H1 (cell line): Measurements from ENCODE around the gene LCE3D. TPM values are rescaled to one million over a fixed set of nuclear protein-coding genes. Genes with fewer than 3 reads are reported as not detected.

Experiments
- CTCF ChIA-PET: fragments of 300-600 bp; sonication (Branson Sonifier 250); formaldehyde crosslinking; loops from one replicate; lab custom pipeline; 2021; ENCODE audit not compliant: partially characterized antibody; lab: Charles Lee
- POLR2A ChIA-PET: fragments of 300-600 bp; sonication (Branson Sonifier 250); formaldehyde crosslinking; loops from one replicate; lab custom pipeline; 2021; ENCODE audit warnings: inconsistent platforms; ENCODE audit not compliant: partially characterized antibody; lab: Charles Lee
- DNase-seq, 2 experiments: peaks; one replicate each; pipeline versions ENCODE4 v3.0.0 to v3.0.0-alpha.2; 2010 to 2022; ENCODE audit warnings: low spot score in 2 of 2, low read depth in 1 of 2, mixed read lengths in 1 of 2
- FAIRE-seq: peaks from 2 replicates; lab custom pipeline; 2011; peaks lifted over from hg19 to GRCh38; lab: Jason Lieb, UNC
- H2AFZ ChIP-seq: 2 replicates; pipeline ENCODE4 v1.8.1; 2012; ENCODE audit warnings: low read length, inconsistent platforms
- H2AK5ac ChIP-seq: 2 replicates; pipeline ENCODE4 v1.6.1; 2013; ENCODE audit warnings: low read depth, low read length
- H2BK120ac ChIP-seq: replicated peaks from 2 replicates; pipeline ENCODE3; 2013; ENCODE audit warnings: low read depth, low read length, inconsistent platforms
- H2BK12ac ChIP-seq: 2 replicates; pipeline ENCODE4 v1.6.1; 2013; ENCODE audit warnings: low read depth, low read length
- H2BK15ac ChIP-seq: 2 replicates; pipeline ENCODE4 v1.6.1; 2013; ENCODE audit warnings: low read length
- H2BK20ac ChIP-seq: 2 replicates; pipeline ENCODE4 v1.6.1; 2013; ENCODE audit warnings: low read length
- H2BK5ac ChIP-seq: 2 replicates; pipeline ENCODE4 v1.6.1; 2013; ENCODE audit warnings: low read depth, low read length
- H3K14ac ChIP-seq: 2 replicates; pipeline ENCODE4 v1.6.1; 2013; ENCODE audit warnings: inconsistent platforms; ENCODE audit not compliant: insufficient read length
- H3K18ac ChIP-seq: 2 replicates; pipeline ENCODE4 v1.6.1; 2013; ENCODE audit warnings: low read length; ENCODE audit errors: extremely low read depth
- H3K23ac ChIP-seq: 2 replicates; pipeline ENCODE4 v1.6.1; 2013; ENCODE audit warnings: inconsistent platforms; ENCODE audit not compliant: insufficient read length
- H3K23me2 ChIP-seq: 2 replicates; pipeline ENCODE4 v1.6.1; 2013; ENCODE audit warnings: low read depth, low read length
- H3K27ac ChIP-seq: 2 replicates; pipeline ENCODE4 v1.6.1; 2011; ENCODE audit warnings: low read depth, low read length, inconsistent platforms
- H3K27me3 ChIP-seq, 4 experiments: replicated peaks in 1 of 4; 1 replicate in 1 of 4; 2 replicates in 3 of 4; pipeline versions ENCODE4 v1.6.1 to v1.8.1; 2011 to 2013; ENCODE audit warnings: low read length in 3 of 4, mild to moderate bottlenecking in 3 of 4, inconsistent platforms in 2 of 4, mixed read lengths in 2 of 4, moderate library complexity in 1 of 4; ENCODE audit not compliant: control insufficient read depth in 3 of 4, insufficient read depth in 3 of 4; ENCODE audit errors: extremely low read depth in 1 of 4
- H3K36me3 ChIP-seq, 4 experiments: 2 replicates each; pipeline versions ENCODE4 v1.6.1 to v1.8.1; 2011 to 2013; ENCODE audit warnings: mild to moderate bottlenecking in 4 of 4, low read length in 3 of 4, moderate library complexity in 2 of 4, control low read depth in 1 of 4, inconsistent platforms in 1 of 4; ENCODE audit not compliant: insufficient read depth in 4 of 4, control insufficient read depth in 2 of 4
- H3K4ac ChIP-seq: replicated peaks from 2 replicates; pipeline ENCODE3; 2013; ENCODE audit warnings: low read length, low read depth, mixed read lengths, inconsistent platforms; ENCODE audit not compliant: insufficient read length
- H3K4me1 ChIP-seq, 4 experiments: replicated peaks in 1 of 4; 1 replicate in 1 of 4; 2 replicates in 3 of 4; pipeline versions ENCODE4 v1.6.1 to v1.8.1; 2011 to 2013; ENCODE audit warnings: low read length in 3 of 4, inconsistent platforms in 2 of 4, mixed read lengths in 1 of 4; ENCODE audit not compliant: insufficient read depth in 4 of 4, control insufficient read depth in 3 of 4
- H3K4me2 ChIP-seq, 2 experiments: 2 replicates each; pipeline versions ENCODE4 v1.6.1 to v1.8.1; 2011 to 2013; ENCODE audit warnings: low read depth in 2 of 2, low read length in 2 of 2, control low read depth in 1 of 2, inconsistent platforms in 1 of 2, mild to moderate bottlenecking in 1 of 2; ENCODE audit not compliant: insufficient read depth in 1 of 2
- H3K4me3 ChIP-seq, 4 experiments: fragments of 200-600, 300-600 bp in 1 of 4; sonication (generic), shearing (Covaris generic), sonication (Bioruptor Twin) in 1 of 4; 2 replicates each; pipeline versions ENCODE4 v1.5.1 to v1.8.1; 2011 to 2016; ENCODE audit warnings: low read length in 4 of 4, low read depth in 3 of 4, control low read depth in 2 of 4, inconsistent platforms in 2 of 4, mild to moderate bottlenecking in 2 of 4, mixed read lengths in 1 of 4, moderate library complexity in 1 of 4; ENCODE audit not compliant: insufficient read depth in 2 of 4; ENCODE audit errors: extremely low read depth in 1 of 4
- H3K56ac ChIP-seq: replicated peaks from 2 replicates; pipeline ENCODE3; 2013; ENCODE audit warnings: low read depth, mild to moderate bottlenecking, mixed read lengths, low read length, inconsistent platforms; ENCODE audit not compliant: insufficient read length
- H3K79me1 ChIP-seq: 2 replicates; pipeline ENCODE4 v1.6.1; 2013; ENCODE audit warnings: low read depth, low read length, control low read depth
- H3K79me2 ChIP-seq, 2 experiments: 2 replicates each; pipeline versions ENCODE4 v1.6.1 to v1.8.1; 2012 to 2013; ENCODE audit warnings: low read length in 2 of 2, mild to moderate bottlenecking in 2 of 2, inconsistent platforms in 1 of 2; ENCODE audit not compliant: insufficient read depth in 2 of 2, control insufficient read depth in 1 of 2
- H3K9ac ChIP-seq, 4 experiments: replicated peaks in 1 of 4; 1 replicate in 1 of 4; 2 replicates in 3 of 4; pipeline versions ENCODE4 v1.6.1 to v1.8.1; 2011 to 2013; ENCODE audit warnings: low read depth in 3 of 4, low read length in 3 of 4, control low read depth in 2 of 4, mild to moderate bottlenecking in 2 of 4, moderate library complexity in 2 of 4, inconsistent platforms in 1 of 4; ENCODE audit errors: extremely low read depth in 1 of 4
- H3K9me3 ChIP-seq, 2 experiments: 2 replicates each; pipeline versions ENCODE4 v1.6.1 to v1.8.1; 2012 to 2013; ENCODE audit warnings: mild to moderate bottlenecking in 2 of 2, moderate library complexity in 2 of 2, control low read depth in 1 of 2, inconsistent platforms in 1 of 2, low read depth in 1 of 2, low read length in 1 of 2, mixed read lengths in 1 of 2; ENCODE audit not compliant: insufficient read depth in 2 of 2
- H4K20me1 ChIP-seq, 2 experiments: replicated peaks in 1 of 2; 2 replicates each; pipeline versions ENCODE3 to v1.8.1; 2011 to 2013; ENCODE audit warnings: inconsistent platforms in 2 of 2, low read length in 2 of 2, mild to moderate bottlenecking in 1 of 2; ENCODE audit not compliant: insufficient read depth in 2 of 2, control insufficient read depth in 1 of 2
- H4K5ac ChIP-seq: 2 replicates; pipeline ENCODE4 v1.6.1; 2013; ENCODE audit warnings: low read length, low read depth, mixed read lengths, inconsistent platforms; ENCODE audit not compliant: insufficient read length
- H4K8ac ChIP-seq: 2 replicates; pipeline ENCODE4 v1.8.0; 2013; ENCODE audit warnings: mild to moderate bottlenecking, moderate library complexity, low read length, inconsistent platforms; ENCODE audit not compliant: insufficient read depth; ENCODE audit errors: extremely low read depth
- H4K91ac ChIP-seq: replicated peaks from 2 replicates; pipeline ENCODE3; 2013; ENCODE audit warnings: low read length, mixed read lengths, inconsistent platforms; ENCODE audit not compliant: insufficient read length
- KDM4A ChIP-seq: IDR thresholded peaks from one replicate; pipeline ENCODE4 v1.7.1; 2012; ENCODE audit warnings: low read depth, mild to moderate bottlenecking, moderate library complexity, low read length, inconsistent platforms; ENCODE audit not compliant: severe bottlenecking
- POLR2AphosphoS5 ChIP-seq: IDR thresholded peaks from 2 replicates; pipeline ENCODE4 v1.6.1; 2011; ENCODE audit warnings: low read depth, low read length
- WGBS, 2 experiments: shearing (Covaris generic) in 1 of 2; methylation state at CpG; one replicate each; pipeline versions ENCODE4 v1.1.6 to v1.1.7; 2013 to 2015; ENCODE audit warnings: low lambda C conversion rate in 2 of 2, mixed read lengths in 2 of 2, inconsistent platforms in 1 of 2, low coverage in 1 of 2, missing lambda C conversion rate in 1 of 2; ENCODE audit not compliant: insufficient replicate concordance in 2 of 2, insufficient coverage in 1 of 2, insufficient read length in 1 of 2; ENCODE audit errors: extremely low coverage in 1 of 2, missing lambda C conversion rate in 1 of 2; 5-methylcytosine and 5-hydroxymethylcytosine counted together
- polyA plus RNA-seq, 7 experiments: library from polyadenylated mRNA; depleted of rRNA in 3 of 7; stranded (reverse) in 5 of 7; unstranded in 2 of 7; fragments of >200 nt in 5 of 7; fragments of 200-250 nt in 2 of 7; gene quantifications; 1 replicate in 5 of 7; 2 replicates in 1 of 7; 4 replicates in 1 of 7; pipeline versions ENCODE4 v1.2.1 to v1.2.3, GENCODE V29; 2011 to 2013; ENCODE audit warnings: missing spikeins in 2 of 7, mixed read lengths in 2 of 7
- total RNA-seq: library from RNA; stranded (reverse); fragmentation: NEBNext Ultra II Directional; extraction: Animal tissue kit (Norgen Biotek cat#: 25700); gene quantifications from 2 replicates; pipeline ENCODE4 v1.2.1, GENCODE V29; 2021

LCE3D gene
- total and polyA plus RNA-seq, 2 of the 8 experiments (the other 6 are each of a cell fraction or from before 2014, with no cell fraction given), result not detected

DNA sequence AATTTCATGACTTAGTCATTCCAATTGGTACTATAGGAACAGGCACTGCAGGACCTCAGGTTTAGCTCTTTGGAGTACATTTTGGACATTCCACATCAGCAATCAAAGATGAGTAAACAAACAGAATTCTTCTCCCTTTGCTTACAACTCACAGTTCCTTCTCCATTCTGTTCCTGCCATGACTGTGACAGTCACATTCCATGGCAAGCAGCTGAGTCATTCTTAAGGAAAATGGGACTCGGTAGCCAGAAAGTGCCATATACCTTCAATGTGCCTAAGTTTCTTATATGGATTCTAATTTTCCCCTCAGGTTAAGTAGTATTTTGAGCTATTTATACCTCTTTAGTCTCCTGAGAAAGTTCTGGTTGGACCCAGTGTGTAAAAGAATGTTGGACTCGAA, 40.4 kb downstream of the LCE3D start:
- no peaks in the 10 kb centered on the region; a peak in 1 of 4 replicates for H3K79me2 ChIP-seq
- no peaks in the 10 kb centered on the region for H3K23me2 ChIP-seq
- no peaks in the 10 kb centered on the region for H3K79me1 ChIP-seq
- no peaks in the 10 kb centered on the region for H3K27me3 ChIP-seq
- no peak overlapping the region for H3K4me2 ChIP-seq
- H4K91ac ChIP-seq, result no peak overlapping the region
- no peak overlapping the region for H3K18ac ChIP-seq
- H2BK20ac ChIP-seq, result no peak overlapping the region
- no peak overlapping the region for H2BK120ac ChIP-seq
- no peak overlapping the region for H3K27ac ChIP-seq
- H2BK5ac ChIP-seq, result no peak overlapping the region
- no peak overlapping the region for H2BK12ac ChIP-seq
- no peak overlapping the region for H3K9ac ChIP-seq
- no peak overlapping the region for H4K8ac ChIP-seq
- H2AFZ ChIP-seq, result no peak overlapping the region
- peaks cover 0 to 2% (median 0%) of the 10 kb centered on the region in 4 experiments; a peak in 1 of 8 replicates for H3K36me3 ChIP-seq
- no peak overlapping the region for H3K14ac ChIP-seq
- ChIA-PET POLR2A (no interaction called here), CTCF (no interaction called here)
- H3K4me3 ChIP-seq, result no peak overlapping the region
- H2AK5ac ChIP-seq, result no peak overlapping the region
- H3K4ac ChIP-seq, result no peak overlapping the region
- H2BK15ac ChIP-seq, result no peak overlapping the region
- DNase-seq, result no peak
- H4K5ac ChIP-seq, result no peak overlapping the region
- H3K23ac ChIP-seq, result no peak overlapping the region
- no peak for FAIRE-seq
- WGBS, 2 experiments, result 72% methylated on average over 2 of the region's 2 CpGs; no CpG with 5 or more reads in 1 of the 2 experiments
- TF ChIP-seq POLR2AphosphoS5, result no peak
- TF ChIP-seq KDM4A, result no peak
- H4K20me1 ChIP-seq, result no peaks in the 10 kb centered on the region
- no peak overlapping the region for H3K56ac ChIP-seq
- peaks cover 91 to 94% of the 10 kb centered on the region in 2 experiments for H3K9me3 ChIP-seq
- no peaks in the 10 kb centered on the region for H3K4me1 ChIP-seq
